ENCODE data around the gene APCDD1L. TPM values are rescaled to one million over a fixed set of nuclear protein-coding genes. Genes with fewer than 3 reads are reported as not detected.

The APCDD1L gene
- total RNA-seq, 3 donors from 2014 or later: not detected

GRCh38 chr20:58463256-58463655 is 51.9 kb downstream of the APCDD1L start:
- no peaks in the 10 kb centered on the region for H3K27me3 Mint-ChIP-seq (ENCODE audit: low read depth)
- H3K4me3 Mint-ChIP-seq: no peak overlapping the region
- no peaks in the 10 kb centered on the region for H3K36me3 Mint-ChIP-seq (ENCODE audit: insufficient read depth)
- no peak for DNase-seq
- H3K4me1 Mint-ChIP-seq (ENCODE audit: low read depth): no peaks in the 10 kb centered on the region
- H3K9me3 Mint-ChIP-seq: no peaks in the 10 kb centered on the region
- ATAC-seq: no peak

- H3K36me3 Mint-ChIP-seq (ENCODE audit: insufficient read depth): peaks cover 1% of the 10 kb centered on the region
- no peaks in the 10 kb centered on the region for H3K9me3 Mint-ChIP-seq
- no peaks in the 10 kb centered on the region for H3K4me1 Mint-ChIP-seq (ENCODE audit: low read depth)
- DNase-seq: no peak
- no peak for ATAC-seq
- H3K27me3 Mint-ChIP-seq (ENCODE audit: low read depth): no peaks in the 10 kb centered on the region
- H3K4me3 Mint-ChIP-seq: no peak overlapping the region
These were observed 53.3 kb downstream of the APCDD1L start for GRCh38 chr20:58461899-58462298.

DNA sequence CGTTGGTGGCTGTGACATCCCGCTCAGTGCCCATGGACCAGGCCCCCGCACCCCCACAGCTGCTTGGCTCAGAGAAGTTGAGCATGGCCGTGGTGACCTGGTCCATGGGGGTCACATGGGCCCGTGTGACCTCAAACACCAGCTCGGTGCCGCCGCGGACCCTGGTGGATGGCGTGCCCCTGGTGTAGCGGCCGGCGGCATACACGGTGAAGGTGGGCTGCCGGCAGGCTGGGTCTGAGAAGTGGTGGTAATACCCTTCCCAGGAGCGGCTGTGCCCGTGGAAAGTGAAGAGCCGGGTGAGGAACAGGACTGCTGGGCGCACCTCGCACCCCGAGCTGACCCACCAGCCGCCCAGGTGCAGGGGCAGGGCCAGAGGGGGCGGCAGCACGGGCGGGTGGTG is 54.1 kb downstream of the APCDD1L start:
- ATAC-seq: no peak
- no peak for DNase-seq
- no peaks in the 10 kb centered on the region for H3K27me3 Mint-ChIP-seq (ENCODE audit: low read depth)
- no peaks in the 10 kb centered on the region for H3K4me1 Mint-ChIP-seq (ENCODE audit: low read depth)
- H3K36me3 Mint-ChIP-seq (ENCODE audit: insufficient read depth): peaks cover 6% of the 10 kb centered on the region
- no peak overlapping the region for H3K4me3 Mint-ChIP-seq
- no peaks in the 10 kb centered on the region for H3K9me3 Mint-ChIP-seq

GRCh38 chr20:58459058-58459750 is 56.0 kb downstream of the APCDD1L start:
- ATAC-seq (no peak), DNase-seq (no peak)
- H3K36me3 Mint-ChIP-seq (ENCODE audit: insufficient read depth): peaks cover 18% of the 10 kb centered on the region
- no peaks in the 10 kb centered on the region for H3K27me3 Mint-ChIP-seq (ENCODE audit: low read depth)
- H3K4me3 Mint-ChIP-seq: no peak overlapping the region
- peaks cover 7% of the 10 kb centered on the region for H3K9me3 Mint-ChIP-seq
- H3K4me1 Mint-ChIP-seq (ENCODE audit: low read depth): no peaks in the 10 kb centered on the region

DNA sequence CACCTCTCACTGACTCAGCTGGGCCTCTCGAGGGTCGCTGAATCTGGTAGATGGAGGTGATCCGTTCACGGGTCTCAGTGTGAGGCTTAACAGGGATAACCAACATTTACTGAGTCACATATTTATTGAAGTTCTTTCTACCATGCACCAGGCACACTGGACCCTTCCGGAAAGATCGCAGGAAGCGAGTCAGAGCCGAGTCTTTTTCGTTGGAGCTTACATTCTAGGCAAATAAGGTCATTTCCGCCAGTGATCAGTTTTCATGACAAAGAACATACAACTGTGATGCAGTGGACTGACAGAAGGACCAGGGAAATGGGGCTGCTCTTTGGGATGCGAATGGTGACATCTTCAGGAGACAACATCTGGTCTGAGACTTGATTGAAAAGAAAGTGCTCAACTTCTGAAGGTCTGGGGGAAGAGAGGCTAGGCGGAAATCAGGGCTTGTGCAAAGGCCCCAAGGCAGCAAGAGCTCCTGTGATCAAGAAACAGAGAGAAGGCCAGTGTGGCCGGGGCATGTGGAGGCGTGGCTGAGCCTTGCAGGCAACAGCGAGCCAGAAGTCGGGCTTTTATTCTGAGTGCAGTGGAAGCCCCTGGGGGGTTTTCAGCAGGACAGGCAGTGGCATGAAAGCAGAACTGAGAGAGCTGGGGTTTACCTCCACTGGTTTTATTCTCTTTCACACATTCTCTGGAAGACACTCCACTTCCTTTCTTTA is 56.7 kb downstream of the APCDD1L start:
- Mint-ChIP-seq H3K4me3 (no peak overlapping the region), H3K9me3 (peaks cover 11% of the 10 kb centered on the region), H3K4me1 (ENCODE audit: low read depth) (no peaks in the 10 kb centered on the region), H3K27me3 (ENCODE audit: low read depth) (no peaks in the 10 kb centered on the region), H3K36me3 (ENCODE audit: insufficient read depth) (peaks cover 22% of the 10 kb centered on the region)
- no peak for DNase-seq
- no peak for ATAC-seq

GRCh38 chr20:58457083-58457695 is 58.0 kb downstream of the APCDD1L start:
- ATAC-seq: no peak
- no peak overlapping the region for H3K4me3 Mint-ChIP-seq
- no peaks in the 10 kb centered on the region for H3K27me3 Mint-ChIP-seq (ENCODE audit: low read depth)
- peaks cover 11% of the 10 kb centered on the region for H3K9me3 Mint-ChIP-seq
- H3K36me3 Mint-ChIP-seq (ENCODE audit: insufficient read depth): peaks cover 22% of the 10 kb centered on the region
- DNase-seq: no peak
- H3K4me1 Mint-ChIP-seq (ENCODE audit: low read depth): no peaks in the 10 kb centered on the region

GRCh38 chr20:58454460-58454859 is 60.7 kb downstream of the APCDD1L start:
- Mint-ChIP-seq H3K36me3 (ENCODE audit: insufficient read depth) (peaks cover 31% of the 10 kb centered on the region), H3K9me3 (peaks cover 11% of the 10 kb centered on the region), H3K4me1 (ENCODE audit: low read depth) (no peaks in the 10 kb centered on the region), H3K4me3 (no peak overlapping the region), H3K27me3 (ENCODE audit: low read depth) (no peaks in the 10 kb centered on the region)
- DNase-seq (no peak), ATAC-seq (no peak)

GRCh38 chr20:58453391-58453790 is 61.8 kb downstream of the APCDD1L start:
- H3K27me3 Mint-ChIP-seq (ENCODE audit: low read depth): no peaks in the 10 kb centered on the region

DNA sequence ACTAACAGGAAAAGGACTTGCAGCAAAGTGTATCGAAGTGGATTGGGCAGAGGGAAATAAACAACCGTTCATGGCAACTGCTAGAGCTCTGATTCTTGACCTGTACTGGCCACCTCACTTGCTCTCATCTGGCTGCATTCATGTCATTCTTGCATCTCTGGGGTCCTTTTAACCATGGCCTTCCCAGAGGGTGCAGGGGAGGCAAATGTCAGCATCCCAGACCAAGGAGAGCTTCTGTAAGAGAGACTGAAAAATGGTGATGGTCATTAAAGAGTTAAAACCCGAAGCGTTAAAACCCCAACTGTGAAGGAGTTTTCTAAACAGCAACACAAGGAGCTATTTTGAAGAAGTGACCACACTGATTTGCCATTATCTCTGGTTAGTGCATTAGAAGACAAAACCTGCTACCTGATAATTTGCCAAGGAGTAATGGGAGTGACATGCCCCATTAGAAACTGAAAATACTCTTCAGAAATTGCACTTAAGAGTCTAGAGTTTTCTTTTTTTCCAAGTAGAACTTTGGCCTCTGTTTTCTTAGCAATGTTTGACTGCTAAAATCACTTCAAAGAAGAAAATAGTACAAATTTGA is 62.4 kb downstream of the APCDD1L start:
- ATAC-seq (no peak), DNase-seq (no peak)
- Mint-ChIP-seq H3K9me3 (peaks cover 11% of the 10 kb centered on the region), H3K27me3 (ENCODE audit: low read depth) (no peaks in the 10 kb centered on the region), H3K4me1 (ENCODE audit: low read depth) (no peaks in the 10 kb centered on the region), H3K4me3 (no peak overlapping the region), H3K36me3 (ENCODE audit: insufficient read depth) (peaks cover 37% of the 10 kb centered on the region)

More at GRCh38 chr20:58453391-58453790, 61.8 kb downstream of the APCDD1L start:
- Mint-ChIP-seq H3K9me3 (peaks cover 11% of the 10 kb centered on the region), H3K36me3 (ENCODE audit: insufficient read depth) (peaks cover 36% of the 10 kb centered on the region), H3K4me3 (no peak overlapping the region), H3K4me1 (ENCODE audit: low read depth) (no peaks in the 10 kb centered on the region)
- no peak for DNase-seq
- no peak for ATAC-seq

DNA sequence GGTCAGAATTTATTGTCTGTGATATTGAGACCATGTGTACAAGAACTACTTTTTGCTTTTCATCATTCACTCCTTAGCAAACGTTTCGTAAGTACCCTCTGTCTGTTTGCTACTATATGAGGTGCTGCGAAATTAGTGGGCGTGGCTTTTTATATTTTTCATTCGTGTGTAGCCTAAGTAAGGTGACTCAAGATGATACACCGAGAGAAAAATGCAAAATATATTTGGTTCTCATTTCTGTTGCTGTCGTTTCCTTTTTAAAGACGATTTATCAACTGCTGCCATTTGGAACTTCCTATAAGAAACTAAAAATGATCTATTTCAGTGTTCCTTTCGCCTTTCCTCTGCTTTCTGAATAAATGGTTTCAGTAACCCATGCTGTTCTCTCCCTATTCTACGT is 64.9 kb downstream of the APCDD1L start:
- DNase-seq (no peak), ATAC-seq (no peak)
- Mint-ChIP-seq H3K4me3 (no peak overlapping the region), H3K9me3 (peaks cover 11% of the 10 kb centered on the region), H3K36me3 (ENCODE audit: insufficient read depth) (peaks cover 32% of the 10 kb centered on the region), H3K4me1 (ENCODE audit: low read depth) (no peaks in the 10 kb centered on the region), H3K27me3 (ENCODE audit: low read depth) (no peaks in the 10 kb centered on the region)

- Mint-ChIP-seq H3K4me3 (no peak overlapping the region), H3K36me3 (ENCODE audit: insufficient read depth) (peaks cover 30% of the 10 kb centered on the region), H3K9me3 (peaks cover 10% of the 10 kb centered on the region), H3K27me3 (ENCODE audit: low read depth) (no peaks in the 10 kb centered on the region), H3K4me1 (ENCODE audit: low read depth) (no peaks in the 10 kb centered on the region)
- no peak for DNase-seq
- no peak for ATAC-seq
These were observed 65.4 kb downstream of the APCDD1L start for GRCh38 chr20:58449681-58450221.

GRCh38 chr20:58448958-58449357 is 66.2 kb downstream of the APCDD1L start:
- Mint-ChIP-seq H3K27me3 (ENCODE audit: low read depth) (no peaks in the 10 kb centered on the region), H3K36me3 (ENCODE audit: insufficient read depth) (peaks cover 30% of the 10 kb centered on the region), H3K9me3 (peaks cover 2% of the 10 kb centered on the region), H3K4me3 (no peak overlapping the region), H3K4me1 (ENCODE audit: low read depth) (no peaks in the 10 kb centered on the region)
- ATAC-seq (no peak), DNase-seq (no peak)

- DNase-seq (peak; percentile 53), ATAC-seq (peak; percentile 60 to 69)
- Mint-ChIP-seq H3K9me3 (no peaks in the 10 kb centered on the region), H3K4me1 (ENCODE audit: low read depth) (no peaks in the 10 kb centered on the region), H3K36me3 (ENCODE audit: insufficient read depth) (peaks cover 35% of the 10 kb centered on the region), H3K4me3 (no peak overlapping the region), H3K27me3 (ENCODE audit: low read depth) (no peaks in the 10 kb centered on the region)
These were observed 67.4 kb downstream of the APCDD1L start for GRCh38 chr20:58447511-58448391.

DNA sequence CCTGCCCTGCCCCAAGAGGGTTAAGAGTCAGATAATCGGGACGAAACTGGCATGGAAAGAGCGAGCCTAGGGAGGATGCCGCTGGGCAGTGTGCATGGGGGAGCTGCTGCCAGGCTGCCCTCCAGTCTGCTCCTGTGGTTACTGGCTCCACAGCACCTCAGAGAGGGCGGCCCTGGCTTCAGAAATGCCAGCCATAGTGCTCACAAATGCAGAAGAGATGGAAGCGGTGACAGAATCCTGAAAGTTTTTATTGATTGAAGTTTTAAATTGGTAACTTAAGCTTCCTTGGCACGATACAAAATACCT is 68.3 kb downstream of the APCDD1L start:
- no peaks in the 10 kb centered on the region for H3K4me1 Mint-ChIP-seq (ENCODE audit: low read depth)
- no peaks in the 10 kb centered on the region for H3K27me3 Mint-ChIP-seq (ENCODE audit: low read depth)
- no peaks in the 10 kb centered on the region for H3K9me3 Mint-ChIP-seq
- no peak for ATAC-seq
- peaks cover 39% of the 10 kb centered on the region for H3K36me3 Mint-ChIP-seq (ENCODE audit: insufficient read depth)
- no peak overlapping the region for H3K4me3 Mint-ChIP-seq
- DNase-seq: no peak
